Keratinocyte (primary cell): ENCODE data around the gene EML1. TPM values are rescaled to one million over a fixed set of nuclear protein-coding genes. Genes with fewer than 3 reads are reported as not detected.

Source experiments
- DNase-seq: peaks from one replicate; pipeline ENCODE4 v3.0.0-alpha.2; 2011; ENCODE audit warnings: low read depth, missing footprints, low spot score
- FAIRE-seq: peaks from 2 replicates; lab custom pipeline; 2011; peaks lifted over from hg19 to GRCh38; lab: Jason Lieb, UNC
- H2AFZ ChIP-seq: 2 replicates; pipeline ENCODE4 v1.6.0; 2012; ENCODE audit warnings: low read length, control low read depth, inconsistent platforms; ENCODE audit not compliant: control insufficient read depth
- H3K27ac ChIP-seq: 2 replicates; pipeline ENCODE4 v1.5.1; 2011; ENCODE audit warnings: low read length; ENCODE audit not compliant: control insufficient read depth, insufficient read depth
- H3K27me3 ChIP-seq: 3 replicates; pipeline ENCODE4 v1.6.0; 2011; ENCODE audit warnings: low read length; ENCODE audit not compliant: control insufficient read depth, insufficient read depth; ENCODE audit errors: extremely low read depth
- H3K36me3 ChIP-seq, 2 experiments: 2 replicates in 1 of 2; 3 replicates in 1 of 2; pipeline ENCODE4 v1.5.1; 2011; ENCODE audit warnings: low read length in 2 of 2, mild to moderate bottlenecking in 1 of 2; ENCODE audit not compliant: control insufficient read depth in 2 of 2, insufficient read depth in 2 of 2; ENCODE audit errors: extremely low read depth in 1 of 2
- H3K4me1 ChIP-seq: 3 replicates; pipeline ENCODE4 v1.5.1; 2011; ENCODE audit warnings: low read length; ENCODE audit not compliant: control insufficient read depth, insufficient read depth; ENCODE audit errors: extremely low read depth
- H3K4me2 ChIP-seq: 3 replicates; pipeline ENCODE4 v1.6.0; 2011; ENCODE audit warnings: low read depth, low read length; ENCODE audit not compliant: control insufficient read depth, insufficient read depth; ENCODE audit errors: extremely low read depth
- H3K4me3 ChIP-seq, 3 experiments: fragments of 200-600 bp in 1 of 3; sonication (generic) in 1 of 3; 2 replicates in 2 of 3; 3 replicates in 1 of 3; pipeline ENCODE4 v1.5.1; 2011 to 2016; ENCODE audit warnings: low read length in 3 of 3, mild to moderate bottlenecking in 3 of 3, control low read depth in 2 of 3, inconsistent platforms in 1 of 3, low read depth in 1 of 3, mixed read lengths in 1 of 3, mixed run types in 1 of 3, moderate library complexity in 1 of 3; ENCODE audit not compliant: control insufficient read depth in 2 of 3, insufficient read depth in 2 of 3; ENCODE audit errors: extremely low read depth in 1 of 3
- H3K79me2 ChIP-seq: 2 replicates; pipeline ENCODE4 v1.6.0; 2012; ENCODE audit warnings: low read length; ENCODE audit not compliant: control insufficient read depth, insufficient read depth
- H3K9ac ChIP-seq: 3 replicates; pipeline ENCODE4 v1.6.0; 2011; ENCODE audit warnings: low read length; ENCODE audit not compliant: control insufficient read depth, insufficient read depth; ENCODE audit errors: extremely low read depth
- H3K9me1 ChIP-seq: 3 replicates; pipeline ENCODE4 v1.6.0; 2011; ENCODE audit warnings: low read length; ENCODE audit not compliant: control insufficient read depth, insufficient read depth; ENCODE audit errors: extremely low read depth
- H3K9me3 ChIP-seq: 2 replicates; pipeline ENCODE4 v1.5.1; 2012; ENCODE audit warnings: low read depth, low read length; ENCODE audit not compliant: control insufficient read depth
- H4K20me1 ChIP-seq: 3 replicates; pipeline ENCODE4 v1.6.0; 2011; ENCODE audit warnings: low read length; ENCODE audit not compliant: control insufficient read depth, insufficient read depth; ENCODE audit errors: extremely low read depth
- EZH2 ChIP-seq: IDR thresholded peaks from one replicate; pipeline ENCODE4 v1.6.1; 2012; ENCODE audit warnings: inconsistent platforms, mild to moderate bottlenecking, low read length, moderate library complexity
- dilution Hi-C: fragments of 300-500 bp; cut with MboI; formaldehyde crosslinking; loops from one replicate; pipeline ENCODE4 v1.7.0; 2020; ENCODE audit warnings: low sequenced_read_pairs; ENCODE audit not compliant: extremely low pct_ligation_motif_present
- polyA plus RNA-seq, 5 experiments: library from polyadenylated mRNA; depleted of rRNA in 3 of 5; stranded (reverse) in 3 of 5; stranded (forward) in 1 of 5; unstranded in 1 of 5; fragments of >200 nt; gene quantifications; 1 replicate in 1 of 5; 2 replicates in 3 of 5; 3 replicates in 1 of 5; pipeline versions ENCODE4 v1.2.1 to v1.2.3, GENCODE V29; 2011 to 2012; ENCODE audit warnings: missing spikeins in 2 of 5, low read depth in 1 of 5, low replicate concordance in 1 of 5
- TF ChIP-seq, protein P1 (sequence below), 3 experiments: IDR thresholded peaks in 1 of 3; conservative IDR thresholded peaks in 1 of 3; optimal IDR thresholded peaks in 1 of 3; 2 replicates in 2 of 3; 3 replicates in 1 of 3; pipeline versions ENCODE3 to v1.5.1; 2011; ENCODE audit warnings: low read length in 3 of 3, mild to moderate bottlenecking in 3 of 3, moderate library complexity in 2 of 3, control low read depth in 1 of 3, inconsistent platforms in 1 of 3; ENCODE audit not compliant: insufficient read depth in 2 of 3; ENCODE audit errors: extremely low read depth in 1 of 3

Gene EML1
- polyA plus RNA-seq, 1 donor (not counting 4 experiments of a cell fraction or from before 2014, with no cell fraction given) = 0.84 TPM

DNA sequence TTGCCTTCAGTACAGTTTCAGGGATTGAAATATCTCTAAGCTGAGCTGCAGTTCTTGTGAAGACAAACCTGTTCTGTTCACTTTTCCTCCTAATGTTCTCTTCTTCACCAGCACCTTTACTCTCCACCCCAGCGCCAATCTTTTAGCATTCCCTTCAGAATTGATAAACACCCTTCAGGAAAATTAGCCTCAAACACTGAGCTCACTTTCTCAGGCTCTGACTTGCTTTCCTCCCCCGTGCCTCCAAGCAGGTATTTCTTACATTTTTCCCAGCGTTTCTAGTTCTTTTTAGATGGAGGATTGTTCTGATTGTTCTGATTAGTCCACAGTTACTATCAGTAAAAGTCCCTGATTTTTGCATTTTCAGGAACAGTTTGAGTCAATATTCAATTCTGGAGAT lies 183.5 kb downstream of the EML1 start:
- dilution Hi-C loops = no loop called here
- H2AFZ ChIP-seq = no peak overlapping the region
- no peaks in the 10 kb centered on the region for H3K9me3 ChIP-seq
- H3K9me1 ChIP-seq = no peaks in the 10 kb centered on the region
- no peak overlapping the region for H3K27ac ChIP-seq
- DNase-seq = no peak
- peaks cover 15% of the 10 kb centered on the region for H3K79me2 ChIP-seq
- H3K4me2 ChIP-seq = no peak overlapping the region
- H3K4me3 ChIP-seq = no peak overlapping the region
- no peak overlapping the region for H3K9ac ChIP-seq
- no peak for FAIRE-seq
- peaks cover 20% of the 10 kb centered on the region for H3K4me1 ChIP-seq
- no peaks in the 10 kb centered on the region for H3K36me3 ChIP-seq
- no peak for TF ChIP-seq EZH2
- TF ChIP-seq, protein P1, sequence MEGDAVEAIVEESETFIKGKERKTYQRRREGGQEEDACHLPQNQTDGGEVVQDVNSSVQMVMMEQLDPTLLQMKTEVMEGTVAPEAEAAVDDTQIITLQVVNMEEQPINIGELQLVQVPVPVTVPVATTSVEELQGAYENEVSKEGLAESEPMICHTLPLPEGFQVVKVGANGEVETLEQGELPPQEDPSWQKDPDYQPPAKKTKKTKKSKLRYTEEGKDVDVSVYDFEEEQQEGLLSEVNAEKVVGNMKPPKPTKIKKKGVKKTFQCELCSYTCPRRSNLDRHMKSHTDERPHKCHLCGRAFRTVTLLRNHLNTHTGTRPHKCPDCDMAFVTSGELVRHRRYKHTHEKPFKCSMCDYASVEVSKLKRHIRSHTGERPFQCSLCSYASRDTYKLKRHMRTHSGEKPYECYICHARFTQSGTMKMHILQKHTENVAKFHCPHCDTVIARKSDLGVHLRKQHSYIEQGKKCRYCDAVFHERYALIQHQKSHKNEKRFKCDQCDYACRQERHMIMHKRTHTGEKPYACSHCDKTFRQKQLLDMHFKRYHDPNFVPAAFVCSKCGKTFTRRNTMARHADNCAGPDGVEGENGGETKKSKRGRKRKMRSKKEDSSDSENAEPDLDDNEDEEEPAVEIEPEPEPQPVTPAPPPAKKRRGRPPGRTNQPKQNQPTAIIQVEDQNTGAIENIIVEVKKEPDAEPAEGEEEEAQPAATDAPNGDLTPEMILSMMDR (optimal IDR thresholded peaks at IDR 0.05 in 1 of 3, IDR thresholded peaks at IDR 0.05 in 1 of 3, conservative IDR thresholded peaks at IDR 0.05 in 1 of 3; ENCODE audit: extremely low read depth in 1 of 3, insufficient read depth in 2 of 3, low read length in 3 of 3) = no peak
- H4K20me1 ChIP-seq = no peaks in the 10 kb centered on the region
- no peaks in the 10 kb centered on the region for H3K27me3 ChIP-seq

DNA sequence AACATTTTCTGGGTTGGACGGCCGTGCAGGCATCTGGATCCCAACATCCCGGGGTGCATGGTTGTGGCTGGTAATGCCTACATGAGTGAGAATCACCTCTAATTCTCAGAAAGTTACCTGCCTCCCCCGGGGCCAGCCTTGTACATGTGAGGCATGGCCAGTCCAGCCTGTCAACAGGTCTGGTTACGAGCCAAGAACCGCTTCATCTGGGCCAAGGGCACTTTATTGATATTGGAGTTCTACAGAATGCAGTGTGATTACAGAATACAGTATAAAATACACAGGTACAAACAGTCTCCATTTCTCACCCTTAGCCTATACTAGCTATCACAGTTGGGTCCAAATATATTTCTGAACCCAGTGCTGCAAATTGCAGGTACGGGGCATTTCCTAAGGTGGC lies 187.1 kb downstream of the EML1 start:
- dilution Hi-C loops = no loop called here
- no peaks in the 10 kb centered on the region for H4K20me1 ChIP-seq

More for the DNA sequence above, 187.1 kb downstream of the EML1 start:
- FAIRE-seq (no peak), DNase-seq (no peak)
- Histone ChIP-seq H2AFZ (no peak overlapping the region), H3K27ac (no peak overlapping the region), H3K4me1 (peaks cover 13% of the 10 kb centered on the region), H3K9ac (no peak overlapping the region), H3K36me3 (no peaks in the 10 kb centered on the region), H3K9me1 (no peaks in the 10 kb centered on the region), H3K9me3 (no peaks in the 10 kb centered on the region), H3K4me3 (no peak overlapping the region), H3K27me3 (no peaks in the 10 kb centered on the region), H3K4me2 (no peak overlapping the region), H3K79me2 (peaks cover 11% of the 10 kb centered on the region)
- no peak for TF ChIP-seq EZH2
- TF ChIP-seq, protein P1 (optimal IDR thresholded peaks at IDR 0.05 in 1 of 3, IDR thresholded peaks at IDR 0.05 in 1 of 3, conservative IDR thresholded peaks at IDR 0.05 in 1 of 3; ENCODE audit: extremely low read depth in 1 of 3, insufficient read depth in 2 of 3, low read length in 3 of 3) = no peak
